Cortex of kidney (tissue), 1 donor: ENCODE data around the gene FGF21.
"Not testable (repeated sequence)": the region's sequence is repeated elsewhere in the genome, so short reads cannot be mapped to it uniquely, and the experiment has no call there.

Experiments
- DNase-seq: peaks from one replicate; lab custom pipeline; 2025; lab: John Stamatoyannopoulos, UW

FGF21 gene

DNA sequence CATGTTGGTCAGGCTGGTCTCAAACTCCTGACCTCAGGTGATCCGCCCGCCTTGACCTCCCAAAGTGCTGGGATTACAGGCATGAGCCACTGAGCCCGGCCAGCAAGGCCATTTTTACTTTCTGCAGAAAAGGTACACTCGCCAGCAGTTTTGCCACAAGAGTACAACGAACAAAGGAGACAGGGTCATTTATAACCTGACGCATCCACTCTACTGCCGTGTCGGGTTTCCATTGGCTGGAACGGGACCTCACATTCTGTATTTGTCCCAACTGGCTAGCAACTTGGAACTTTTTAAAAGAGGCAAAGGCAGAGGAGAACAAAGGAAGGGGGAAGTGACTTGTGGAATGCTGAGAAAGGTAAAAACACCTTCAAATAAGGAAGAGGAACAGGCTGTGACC is 32.0 kb downstream of the FGF21 start:
- not testable (repeated sequence) for DNase-seq

DNA sequence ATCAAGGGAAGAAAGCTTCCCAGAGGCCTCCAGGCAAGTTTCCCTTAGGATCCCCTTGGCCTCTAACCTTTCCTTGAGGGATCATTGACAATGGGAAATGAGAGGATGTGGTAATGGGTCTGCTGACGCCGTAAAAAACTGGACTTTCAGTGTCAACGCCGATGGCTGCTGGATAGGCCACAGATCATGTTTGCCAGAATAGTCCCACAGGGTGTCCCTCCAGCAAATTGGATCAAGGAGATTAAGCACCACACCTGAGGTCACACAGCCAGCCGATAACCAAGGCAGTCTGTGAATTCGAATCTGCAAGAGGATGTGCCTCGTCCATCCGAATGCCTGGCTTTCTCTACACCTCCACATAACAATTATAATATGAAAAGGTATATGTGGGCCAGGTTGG is 37.9 kb downstream of the FGF21 start:
- no peak for DNase-seq

DNA sequence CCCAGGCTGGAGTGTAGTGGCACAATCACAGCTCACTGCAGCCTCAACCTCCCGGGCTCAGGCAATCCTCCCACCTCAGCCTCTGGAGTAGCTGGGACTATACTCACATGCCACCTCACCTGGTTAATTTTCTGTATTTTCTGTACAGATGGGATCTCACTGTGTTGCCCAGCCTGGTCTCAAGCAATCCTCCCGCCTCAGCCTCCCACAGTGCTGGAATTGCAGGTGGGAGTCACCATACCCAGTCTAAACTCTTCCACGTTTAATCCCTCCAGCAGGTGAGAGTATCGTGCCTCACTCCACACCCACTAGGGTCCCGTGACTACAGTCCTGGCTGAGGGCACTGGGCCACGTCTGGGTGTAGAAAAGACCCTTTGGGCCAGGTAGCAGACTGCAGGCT is 39.0 kb downstream of the FGF21 start:
- DNase-seq: no peak

DNA sequence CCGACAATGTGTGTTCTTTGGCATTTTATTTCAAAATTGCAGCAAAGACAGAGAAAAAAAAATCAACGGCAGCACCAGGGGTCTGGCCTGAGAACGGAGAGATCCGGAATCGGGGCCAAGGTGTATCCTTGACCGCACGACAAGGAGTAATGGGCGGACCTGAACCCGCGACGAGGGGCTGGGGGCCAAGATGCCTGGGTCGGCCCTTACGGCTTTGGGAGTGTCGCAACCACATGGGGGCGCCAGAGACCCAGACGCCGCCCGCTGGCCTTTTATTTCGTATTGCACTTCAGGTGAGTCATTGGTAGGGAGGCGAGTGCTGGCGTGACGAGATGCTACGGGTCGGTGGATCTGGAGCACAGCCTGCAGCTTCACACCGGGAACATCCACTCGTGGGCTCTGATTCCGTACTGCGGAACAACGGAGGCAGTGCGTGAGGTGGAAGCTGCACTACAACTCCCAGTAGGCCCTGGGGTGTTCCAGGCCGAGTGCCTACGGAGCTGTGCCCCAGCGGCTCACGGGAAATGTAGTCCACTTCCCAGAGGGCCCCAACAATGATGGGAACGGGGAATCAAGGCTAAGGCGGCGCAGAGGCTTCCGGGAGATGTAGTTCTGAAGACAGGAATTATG is 39.8 kb downstream of the FGF21 start:
- DNase-seq: no peak

DNA sequence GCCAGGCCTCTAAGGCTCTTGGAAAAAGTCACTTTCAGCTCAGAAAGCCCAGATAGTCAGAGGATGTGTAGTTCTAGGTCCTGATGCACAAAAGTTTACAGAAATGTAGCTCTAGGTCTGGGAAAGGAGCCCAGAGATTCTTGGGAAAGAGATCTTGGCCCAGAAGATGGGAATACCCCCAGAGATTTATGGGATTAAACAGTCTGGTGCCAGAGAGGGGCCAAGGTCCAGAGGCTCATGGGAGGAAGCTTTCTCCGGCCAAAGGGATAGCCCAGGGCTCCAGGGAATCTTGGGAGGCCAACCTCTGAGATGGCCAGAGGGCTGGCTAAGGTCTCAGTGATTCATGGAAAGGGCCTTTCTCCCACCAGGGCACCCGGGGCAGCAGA is 40.4 kb downstream of the FGF21 start:
- DNase-seq: no peak

DNA sequence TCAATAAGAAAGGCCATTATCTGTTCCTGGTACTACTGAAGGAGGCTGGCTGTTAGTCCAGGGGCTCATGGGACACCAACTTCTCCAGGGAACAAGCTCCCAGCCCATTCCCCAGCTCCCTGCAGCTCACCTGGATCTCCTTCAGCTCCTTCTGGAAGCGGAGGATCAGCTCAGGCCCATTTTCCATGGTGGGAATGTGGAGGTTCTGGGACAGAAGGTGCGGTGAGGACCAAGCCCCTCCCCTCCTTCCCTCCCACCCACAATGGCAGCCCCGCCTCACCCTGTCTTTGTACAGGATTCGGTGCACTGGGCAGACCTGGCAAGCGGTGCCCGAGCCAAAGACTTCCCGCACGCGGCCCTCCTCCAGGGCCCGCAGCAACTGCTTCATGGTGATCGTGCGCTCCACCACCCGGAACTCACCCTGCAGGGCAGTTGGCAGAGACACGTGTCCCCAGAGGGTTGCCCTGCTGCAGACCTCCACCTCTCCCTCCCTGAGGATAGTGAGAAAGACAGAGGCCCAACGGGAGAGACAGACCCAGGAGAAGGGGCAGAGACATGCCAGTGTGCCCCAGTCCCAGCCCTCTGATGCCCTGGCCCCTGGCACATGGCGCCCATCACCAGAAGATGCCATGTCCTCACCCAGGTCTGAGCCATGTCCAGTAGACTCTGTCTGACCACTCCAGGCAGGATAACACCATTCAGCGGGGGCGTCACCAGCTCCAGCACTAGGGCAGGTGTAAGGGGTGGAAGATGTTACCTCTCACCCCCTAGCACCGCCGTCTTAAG is 41.2 kb downstream of the FGF21 start:
- no peak for DNase-seq

DNA sequence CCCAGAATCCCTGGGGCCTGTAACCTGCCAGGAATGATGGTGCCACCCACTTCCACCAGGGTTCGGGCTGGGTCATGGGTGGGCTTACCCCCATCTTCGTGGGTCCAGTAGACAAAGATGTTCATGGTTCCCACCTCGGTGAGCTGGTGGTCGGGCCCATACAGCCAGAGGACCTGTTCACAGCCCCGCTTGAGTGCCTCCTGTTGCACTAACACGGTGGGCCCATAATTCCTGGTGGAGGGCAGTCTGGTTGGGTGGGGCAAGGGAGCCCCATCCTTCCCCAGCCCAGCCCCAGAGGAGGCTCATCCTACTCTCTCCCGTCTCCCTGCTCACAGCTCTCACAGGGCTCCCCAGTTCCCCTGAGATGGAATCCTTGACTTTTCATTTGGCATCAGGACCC is 41.8 kb downstream of the FGF21 start:
- no peak for DNase-seq

DNA sequence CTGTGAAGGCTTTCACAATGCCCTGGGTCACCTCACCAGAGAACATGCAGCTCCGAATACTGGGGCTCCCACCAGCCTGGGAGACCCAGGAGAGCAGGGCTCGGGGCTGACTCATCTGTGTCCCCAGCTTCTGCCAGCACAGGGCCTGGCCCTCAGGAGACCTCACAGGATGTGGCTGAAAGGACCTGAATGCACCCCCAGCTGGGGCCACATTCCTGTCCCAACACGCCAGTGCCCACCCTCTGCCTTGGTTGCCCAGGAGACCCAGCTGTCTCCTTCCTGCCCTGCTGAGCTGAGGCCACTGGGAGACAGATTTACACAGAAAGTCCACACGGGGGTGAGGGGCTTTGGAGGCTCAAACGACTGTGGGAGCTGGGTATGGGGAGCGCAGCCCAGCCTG is 43.6 kb downstream of the FGF21 start:
- DNase-seq: no peak

DNA sequence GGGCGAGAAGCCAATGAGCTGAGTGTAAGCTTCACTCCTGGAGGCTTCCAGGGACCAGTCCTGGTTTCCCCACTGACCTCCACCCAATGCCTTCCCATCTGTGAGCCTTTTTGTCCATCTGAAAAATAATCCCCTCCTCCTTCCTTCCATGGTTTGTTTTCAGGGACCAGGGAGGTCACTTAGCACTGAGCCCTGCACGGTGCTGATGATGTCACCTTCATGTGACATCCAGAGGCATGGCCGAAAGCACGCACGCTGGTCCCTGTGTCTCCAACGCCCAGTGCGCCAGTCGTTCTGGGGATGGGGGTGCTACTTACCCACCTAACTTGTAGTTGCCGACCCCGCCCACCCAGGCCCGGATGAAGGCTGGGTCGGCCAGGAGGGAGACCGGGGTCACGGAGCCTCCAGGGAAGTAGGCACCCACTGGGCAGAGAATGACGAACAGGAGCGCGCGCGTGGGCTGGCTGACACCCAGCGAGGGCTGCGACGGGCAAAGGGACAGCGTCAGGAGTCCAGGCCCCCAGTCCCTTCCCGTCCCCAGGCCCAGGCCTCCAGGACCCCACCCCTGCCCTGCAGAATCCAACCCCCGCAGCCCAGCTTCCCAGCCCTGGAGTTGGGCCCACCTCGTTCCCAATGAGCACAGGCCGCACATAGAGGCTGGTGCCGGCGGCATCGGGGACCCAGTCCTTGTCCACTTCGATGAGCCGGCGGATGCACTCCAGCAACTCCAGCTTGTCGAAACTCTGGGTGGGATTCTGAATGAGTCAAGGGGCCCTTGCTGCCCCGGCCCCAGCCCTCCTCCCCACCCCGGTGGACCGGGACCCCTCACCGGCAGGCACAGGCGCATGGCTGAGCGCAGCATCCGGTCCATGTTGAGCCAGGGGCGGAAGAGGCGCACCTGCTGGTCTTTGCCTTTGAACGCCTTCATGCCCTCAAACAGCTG is 44.3 kb downstream of the FGF21 start:
- DNase-seq: no peak

DNA sequence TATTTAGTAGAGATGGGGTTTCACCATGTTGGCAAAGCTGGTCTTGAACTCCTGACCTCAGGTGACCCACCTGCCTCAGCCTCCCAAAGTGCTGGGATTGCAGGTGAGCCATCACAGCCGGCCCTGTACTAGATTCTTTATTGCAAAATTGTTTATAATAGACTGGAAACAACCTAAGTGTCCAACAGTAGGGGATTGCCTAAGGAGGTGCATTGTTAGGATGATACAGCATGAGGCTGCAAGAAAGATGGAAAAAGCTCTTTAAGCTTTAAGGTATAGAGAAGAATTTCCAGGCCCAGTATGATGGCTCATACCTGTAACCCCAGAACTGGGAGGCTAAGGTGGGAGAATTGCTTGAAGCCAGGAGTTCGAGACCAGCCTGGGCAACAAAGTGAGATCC is 47.3 kb downstream of the FGF21 start:
- no peak for DNase-seq

DNA sequence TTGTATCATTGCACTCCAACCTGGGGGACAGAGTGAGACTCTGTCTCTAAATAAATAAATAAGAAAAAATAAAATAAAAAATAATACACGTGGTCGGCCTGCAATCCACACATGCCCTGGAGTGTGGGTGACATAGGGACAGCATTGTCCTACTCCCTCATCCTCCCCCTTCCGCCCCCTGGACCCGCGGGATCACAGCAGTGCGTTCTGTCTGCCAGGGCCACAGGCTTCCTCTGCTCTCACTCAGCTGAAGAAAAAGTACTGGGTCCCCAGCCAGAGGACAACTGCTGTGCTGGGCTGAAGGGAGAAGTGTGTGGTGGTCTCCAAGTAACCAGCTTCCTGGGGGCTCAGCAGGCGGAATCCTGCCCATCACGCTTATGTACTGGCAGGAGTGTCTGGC is 49.2 kb downstream of the FGF21 start:
- DNase-seq: no peak

DNA sequence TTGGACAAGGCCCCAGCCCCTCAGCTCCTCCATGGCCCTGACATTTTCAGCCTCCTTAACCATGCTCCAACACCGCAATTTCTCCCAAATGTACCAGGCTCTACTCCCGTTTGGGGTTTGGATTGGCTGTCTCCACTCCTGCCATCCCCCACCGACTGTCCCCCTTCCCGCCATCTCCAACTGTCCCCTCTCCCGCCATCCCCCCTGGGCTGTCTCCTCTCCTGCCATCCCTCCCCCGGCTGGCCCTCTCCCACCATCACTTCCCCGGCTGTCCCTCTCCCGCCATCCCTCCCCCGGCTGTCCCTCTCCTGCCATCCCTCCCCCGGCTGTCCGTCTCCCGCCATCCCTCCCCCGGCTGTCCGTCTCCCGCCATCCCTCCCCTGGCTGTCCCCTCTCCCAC is 50.1 kb downstream of the FGF21 start:
- DNase-seq: no peak

DNA sequence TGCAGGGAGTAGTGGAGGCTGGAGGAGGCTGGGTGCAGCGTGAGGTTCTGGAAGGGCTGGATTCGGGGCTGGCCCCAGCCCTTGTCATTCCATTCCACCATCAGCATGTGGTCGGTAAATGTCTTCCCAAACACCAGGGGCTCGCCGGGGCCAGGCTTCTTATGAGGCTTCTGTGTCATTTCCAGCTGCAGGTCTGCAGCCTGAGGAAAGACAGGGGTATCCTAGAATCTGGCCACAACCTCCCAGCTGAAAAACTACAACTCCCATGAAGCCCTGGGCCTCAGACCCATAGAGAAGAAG is 51.1 kb downstream of the FGF21 start:
- no peak for DNase-seq

DNA sequence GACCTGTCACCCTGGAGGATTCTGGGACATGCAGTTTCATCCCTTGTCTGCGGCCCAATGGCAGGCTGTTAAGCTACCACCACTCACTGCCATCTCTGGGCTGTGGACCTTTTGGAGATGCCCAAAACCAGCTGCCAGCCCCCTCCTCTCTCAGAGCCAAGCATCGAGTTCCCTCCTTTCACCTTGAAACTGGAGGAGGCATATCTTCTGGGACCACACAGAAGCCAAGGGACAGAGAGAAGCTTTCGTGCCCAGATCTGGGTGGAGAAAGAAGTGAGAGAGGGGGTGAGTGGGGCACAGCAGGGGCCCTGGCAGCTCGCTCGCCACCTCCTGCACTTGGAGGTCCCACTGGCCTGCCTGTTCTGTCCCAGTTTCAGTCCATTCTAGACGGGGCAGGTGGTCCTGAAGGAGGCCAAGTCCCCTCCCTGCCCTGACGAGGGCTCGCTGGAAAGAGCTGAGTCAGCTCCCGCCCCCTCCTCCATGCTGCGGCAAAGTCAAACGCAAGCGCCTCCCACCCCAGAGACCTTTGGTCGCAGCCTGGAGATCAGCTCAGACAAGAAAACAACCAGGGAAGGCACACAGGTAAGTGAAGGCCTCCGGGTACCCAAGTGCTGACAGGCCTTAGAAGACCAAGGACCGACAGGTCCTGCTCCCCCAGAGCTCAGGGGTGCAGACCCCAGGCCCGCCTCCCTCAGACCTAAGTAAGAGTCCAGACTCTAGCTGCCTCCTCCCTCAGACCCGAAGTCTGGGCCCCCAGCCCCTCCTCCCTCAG is 51.7 kb downstream of the FGF21 start:
- no peak for DNase-seq

DNA sequence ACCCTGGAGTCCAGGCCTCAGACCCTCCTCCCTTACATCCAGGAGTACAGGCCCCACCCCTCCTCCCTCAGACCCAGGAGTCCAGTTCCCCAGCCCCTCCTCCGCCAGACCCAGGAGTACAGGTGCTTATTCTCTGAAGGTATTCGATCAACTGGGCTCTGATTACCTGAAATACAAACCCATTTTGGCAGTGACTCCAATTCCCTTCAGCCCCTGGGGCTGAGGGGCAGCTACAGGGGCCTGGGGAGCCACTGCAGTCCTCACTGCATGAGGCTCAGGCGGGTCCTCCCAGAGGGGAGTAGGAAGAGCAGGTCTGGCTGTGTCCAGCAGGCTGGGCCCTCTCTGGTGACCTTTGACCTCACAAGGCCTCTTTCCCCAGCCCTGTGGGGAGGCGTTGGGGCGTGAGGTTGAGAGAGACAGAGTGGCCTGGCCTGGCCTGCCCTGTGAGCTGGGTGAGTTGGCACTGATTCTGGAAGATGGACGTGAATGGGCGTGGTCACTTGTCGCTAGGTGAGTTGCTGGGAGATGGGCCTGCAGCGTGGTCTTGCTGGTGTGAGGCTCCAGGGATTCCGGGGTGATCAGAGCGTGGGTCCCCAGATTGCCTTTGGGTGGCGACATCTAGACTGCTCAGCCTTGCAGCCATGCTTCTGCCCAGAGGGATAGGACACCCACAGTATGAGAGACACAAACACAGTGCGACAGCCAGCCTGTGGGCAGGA is 52.4 kb downstream of the FGF21 start:
- no peak for DNase-seq
